Fibroblast of upper back skin (primary cell): Measurements from ENCODE around the gene PDE7B.
"Not testable (repeated sequence)": the region's sequence is repeated elsewhere in the genome, so short reads cannot be mapped to it uniquely, and the experiment has no call there.

Source experiments
- DNase-seq: peaks from one replicate; pipeline ENCODE4 v3.0.0-alpha.2; 2013

Gene PDE7B

GRCh38 chr6:136210398-136211165, 359.1 kb downstream of the PDE7B start:
- no peak for DNase-seq

GRCh38 chr6:136212608-136213007, 361.1 kb downstream of the PDE7B start:
- no peak for DNase-seq

GRCh38 chr6:136213012-136213539, 361.6 kb downstream of the PDE7B start:
- no peak for DNase-seq

GRCh38 chr6:136213853-136214252, 362.4 kb downstream of the PDE7B start:
- no peak for DNase-seq

- no peak for DNase-seq
Observed at GRCh38 chr6:136216503-136217401, 365.3 kb downstream of the PDE7B start.

GRCh38 chr6:136224974-136225373, 373.5 kb downstream of the PDE7B start:
- DNase-seq: not testable (repeated sequence)

- no peak for DNase-seq
Observed at GRCh38 chr6:136225496-136225895, 374.0 kb downstream of the PDE7B start.

- DNase-seq: peak; percentile 58
Observed at GRCh38 chr6:136226027-136226673, 374.6 kb downstream of the PDE7B start.

- no peak for DNase-seq
Observed at GRCh38 chr6:136226674-136227377, 375.3 kb downstream of the PDE7B start.

GRCh38 chr6:136228814-136229213, 377.3 kb downstream of the PDE7B start:
- no peak for DNase-seq

GRCh38 chr6:136230219-136230853, 378.8 kb downstream of the PDE7B start:
- DNase-seq: no peak

- DNase-seq: no peak
Observed at GRCh38 chr6:136232701-136233100, 381.2 kb downstream of the PDE7B start.

GRCh38 chr6:136235233-136235564, 383.7 kb downstream of the PDE7B start:
- DNase-seq: no peak

- DNase-seq: no peak
Observed at GRCh38 chr6:136236466-136237293, 385.2 kb downstream of the PDE7B start.

- DNase-seq: peak; percentile 21
Observed at GRCh38 chr6:136244061-136244616, 392.6 kb downstream of the PDE7B start.
